ENCODE data around the gene SND1.
"Not testable (repeated sequence)": the region's sequence is repeated elsewhere in the genome, so short reads cannot be mapped to it uniquely, and the experiment has no call there.

Gene SND1

DNA sequence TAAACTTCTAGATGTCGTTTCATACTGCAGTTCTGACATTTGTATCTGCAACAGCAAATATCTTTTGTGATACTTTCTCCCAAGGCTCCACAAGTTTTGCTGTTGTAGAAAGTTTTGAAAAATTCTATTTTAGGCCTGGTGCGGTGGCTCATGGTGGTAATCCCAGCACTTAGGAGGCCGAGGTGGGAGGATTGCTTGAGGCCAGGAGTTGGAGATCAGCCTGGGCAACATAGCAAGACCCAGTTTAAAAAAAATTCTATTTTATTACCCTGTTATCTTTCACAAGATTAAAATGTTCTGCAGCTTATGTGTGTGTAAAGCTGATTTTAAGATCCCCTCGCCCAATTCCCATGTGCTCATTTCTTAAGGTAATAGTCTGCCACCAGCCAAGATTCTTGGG, 1.4 kb downstream of the SND1 start:
- no peak for DNase-seq

DNA sequence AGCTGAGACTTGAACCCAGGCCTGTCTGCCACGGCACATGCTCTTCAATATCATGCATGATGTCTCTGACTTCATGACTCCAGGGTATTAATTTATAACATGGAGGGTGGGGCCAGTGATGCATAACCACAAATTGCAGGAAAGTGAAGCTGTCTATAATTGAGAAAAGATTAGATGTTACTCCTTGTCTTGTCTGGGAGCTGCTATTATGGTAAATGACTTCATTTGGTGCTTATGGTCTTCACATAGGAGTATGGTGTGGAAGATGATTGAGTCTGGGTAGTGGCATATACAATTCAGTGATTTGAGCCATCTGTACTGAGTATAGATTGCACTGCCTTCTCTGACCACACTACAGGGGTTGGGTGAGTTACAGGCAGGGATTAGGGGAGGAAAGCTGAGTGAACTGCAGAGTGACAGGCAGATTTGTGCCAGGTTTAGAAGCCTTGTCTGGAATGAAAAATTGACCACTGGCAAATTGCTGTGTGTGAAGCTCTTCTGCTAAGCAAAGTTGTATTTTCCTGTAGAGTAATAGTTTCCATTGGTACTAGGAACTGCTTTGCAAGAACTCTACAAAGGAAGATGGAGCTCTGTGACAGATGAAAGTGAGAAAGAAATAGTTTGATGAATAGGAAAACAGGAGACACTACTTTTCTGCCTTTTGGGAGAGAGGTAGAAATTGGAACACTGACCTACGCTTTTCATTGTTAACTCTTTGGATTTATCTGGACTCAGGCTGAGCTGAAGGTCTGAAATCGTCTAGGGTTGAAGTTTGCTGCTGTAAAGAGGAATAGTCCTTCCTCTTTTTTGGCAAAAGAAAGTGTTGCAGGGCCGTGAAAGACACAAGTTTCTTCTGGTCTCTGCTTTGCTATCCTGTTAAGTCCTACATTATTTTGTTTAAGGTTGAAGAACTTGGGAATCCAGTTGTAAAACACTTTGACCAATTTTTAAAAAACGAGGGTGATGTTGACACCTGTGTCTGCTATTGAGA, 2.7 kb downstream of the SND1 start:
- DNase-seq, result no peak

DNA sequence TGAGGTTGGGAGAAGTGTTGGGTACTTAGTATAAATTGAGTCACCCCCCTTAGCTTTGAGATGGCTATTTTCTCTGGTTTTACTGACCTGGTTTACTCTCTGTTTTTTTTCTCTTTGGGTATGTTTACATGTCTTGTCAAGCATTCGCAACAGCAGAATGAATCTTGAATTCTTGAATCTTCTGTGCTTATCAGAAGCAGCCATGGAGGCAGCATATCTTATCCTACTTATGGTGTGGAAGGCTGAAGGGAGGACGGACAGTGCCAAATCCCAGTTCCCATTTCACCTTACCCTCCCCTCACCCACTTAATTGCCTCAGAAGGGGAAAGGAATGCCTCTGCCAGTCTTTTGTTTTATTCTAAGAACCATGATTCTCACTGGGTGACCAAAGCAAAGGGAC, 3.7 kb downstream of the SND1 start:
- no peak for DNase-seq

DNA sequence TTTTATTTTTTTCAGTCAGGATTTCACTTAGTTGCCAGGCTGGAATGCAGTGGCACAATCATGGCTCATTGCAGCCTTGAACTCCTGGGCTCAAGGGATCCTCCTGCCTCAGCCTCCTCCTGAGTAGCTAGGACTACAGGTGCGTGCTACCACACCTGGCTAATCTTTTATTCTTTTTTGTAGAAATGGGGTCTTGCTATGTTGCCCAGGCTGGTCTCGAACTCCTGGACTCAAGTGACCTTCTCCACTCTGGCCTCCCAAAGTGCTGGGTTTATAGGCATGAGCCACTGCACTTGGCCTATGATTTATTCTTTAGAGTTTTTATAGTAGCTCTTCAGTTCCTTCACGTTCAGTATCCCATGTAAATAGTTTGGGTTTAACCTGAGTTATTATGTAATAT, 5.5 kb downstream of the SND1 start:
- DNase-seq, result no peak

DNA sequence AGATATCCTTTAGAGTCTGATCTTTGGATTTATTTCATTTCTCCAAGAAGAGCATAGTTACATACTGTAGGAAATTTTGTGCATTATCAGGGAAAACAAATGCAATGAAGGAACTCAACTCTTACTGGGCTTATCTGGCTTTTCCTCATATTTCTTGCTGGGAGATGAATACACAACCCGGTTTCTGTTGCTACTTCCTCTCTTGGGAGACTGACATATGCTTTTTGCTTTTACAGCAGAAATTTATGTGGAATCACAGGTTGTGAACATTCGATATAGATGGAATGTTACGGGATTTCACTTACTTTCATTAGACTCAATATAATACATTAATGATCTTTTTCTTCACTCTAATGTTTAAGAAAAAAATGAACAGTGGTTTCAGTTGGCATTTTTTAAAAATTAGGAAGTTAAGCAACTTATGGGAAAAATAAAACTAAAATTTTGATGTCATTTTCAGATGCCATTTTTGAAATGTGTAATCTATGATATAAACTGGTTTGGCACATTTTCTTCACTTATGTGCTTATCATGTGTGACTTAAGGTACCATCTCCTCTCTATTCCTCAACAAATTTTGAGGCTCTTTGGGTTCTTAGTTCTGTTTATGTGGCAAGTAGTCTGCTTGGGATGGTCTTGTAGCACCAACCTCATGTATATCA, 7.1 kb downstream of the SND1 start:
- DNase-seq, result no peak

DNA sequence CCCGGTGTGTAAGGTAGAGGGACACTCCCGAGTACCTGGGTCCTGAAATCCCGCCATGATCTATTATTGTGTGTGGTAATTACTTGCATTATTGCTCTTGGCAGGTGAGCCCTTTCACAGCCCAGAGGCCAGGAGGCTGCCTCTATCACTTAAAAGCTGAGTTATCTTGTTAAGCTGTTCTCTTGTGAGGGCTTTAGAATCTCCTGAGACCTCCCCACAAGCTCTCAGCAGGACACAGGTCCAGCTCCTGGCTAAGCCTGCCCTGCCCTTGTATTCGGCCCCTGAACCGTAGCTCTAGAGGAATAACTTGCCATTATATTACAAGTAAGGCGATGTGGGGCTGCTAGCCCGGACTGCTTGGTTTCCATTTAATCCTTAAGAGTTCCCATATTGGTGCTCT, 13.9 kb downstream of the SND1 start:
- DNase-seq, result no peak

DNA sequence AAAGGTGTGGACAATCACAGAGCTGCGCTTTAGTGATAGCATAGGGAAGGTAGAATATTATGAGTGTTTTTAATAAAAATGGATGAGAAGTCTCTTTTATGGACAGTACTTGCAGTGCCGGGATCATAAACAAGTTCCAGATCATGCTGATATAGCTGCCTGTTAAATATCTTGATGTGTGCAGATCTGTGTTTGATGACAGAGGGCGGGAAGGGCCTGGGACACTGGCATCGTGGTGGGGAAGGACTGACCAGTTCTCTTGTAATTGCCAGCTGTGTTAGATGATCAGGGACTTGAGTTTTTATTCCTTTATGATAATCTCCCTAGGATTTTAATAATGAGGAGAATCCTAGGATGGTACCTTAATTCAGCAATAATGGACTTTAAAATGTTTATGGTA, 14.6 kb downstream of the SND1 start:
- DNase-seq, result no peak

DNA sequence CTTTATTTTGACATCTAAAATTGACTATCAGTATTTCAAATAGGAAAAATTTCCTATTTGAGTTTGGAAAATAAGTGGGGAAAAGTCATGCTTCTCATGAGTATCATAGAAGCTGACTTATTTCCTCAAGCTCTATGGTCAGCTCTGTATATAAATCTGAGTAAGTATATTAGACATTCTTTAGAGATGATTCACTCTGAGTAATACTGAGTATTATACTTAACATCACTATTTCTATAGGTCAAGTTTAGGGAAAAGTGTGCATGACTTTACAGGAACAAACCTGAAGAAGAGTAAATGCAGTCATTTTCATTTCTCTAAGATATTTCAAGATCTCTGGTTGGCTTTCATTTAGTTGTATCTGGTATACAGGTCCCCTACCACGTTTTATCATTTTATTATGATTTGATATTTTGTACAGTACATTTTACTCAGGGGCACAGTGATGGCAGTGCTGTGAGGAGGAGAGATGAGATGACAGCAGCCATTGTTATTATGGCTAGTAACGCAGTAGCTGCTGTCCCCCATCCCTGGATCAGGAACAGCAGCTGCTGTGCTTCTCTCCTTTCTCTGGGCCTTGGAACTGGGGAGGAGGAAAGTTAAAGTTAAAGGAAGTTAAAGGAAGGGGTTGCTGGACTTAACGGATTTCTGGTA, 15.2 kb downstream of the SND1 start:
- DNase-seq, result no peak

DNA sequence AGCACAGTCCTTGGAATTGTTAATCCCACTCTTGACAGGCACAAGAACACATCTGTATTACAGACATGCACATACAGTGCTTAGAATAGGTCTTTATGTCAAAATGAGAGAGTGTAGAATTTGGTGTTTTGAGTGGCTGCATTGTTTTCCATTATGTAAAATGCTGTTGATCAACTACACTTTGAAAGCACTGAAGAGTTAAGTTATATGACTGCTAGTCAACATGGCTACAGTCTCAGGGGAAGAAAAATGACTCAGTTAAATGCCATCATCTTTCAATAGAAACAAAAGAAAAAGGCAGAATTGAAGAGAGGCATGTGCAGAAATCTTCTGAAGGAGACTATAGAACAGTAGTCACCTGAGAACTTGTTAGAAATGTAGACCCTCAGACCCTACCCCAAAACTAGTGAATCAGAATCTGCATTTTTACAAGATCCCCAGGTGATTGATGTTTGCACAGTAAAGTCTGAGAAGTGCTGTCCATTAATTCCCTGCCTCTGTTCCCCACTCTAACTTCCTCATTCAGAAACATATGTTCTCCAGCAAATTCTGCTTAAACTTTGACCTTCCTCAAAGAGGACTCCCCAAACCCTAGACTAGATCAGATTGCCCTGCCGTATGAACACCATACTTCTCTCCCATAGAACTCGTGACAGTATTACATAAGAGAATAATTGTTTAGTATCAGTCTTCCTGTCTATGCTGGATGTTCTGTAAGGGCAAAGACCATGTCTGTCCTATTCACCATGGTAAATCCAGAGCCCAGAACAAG, 16.0 kb downstream of the SND1 start:
- DNase-seq, result no peak

DNA sequence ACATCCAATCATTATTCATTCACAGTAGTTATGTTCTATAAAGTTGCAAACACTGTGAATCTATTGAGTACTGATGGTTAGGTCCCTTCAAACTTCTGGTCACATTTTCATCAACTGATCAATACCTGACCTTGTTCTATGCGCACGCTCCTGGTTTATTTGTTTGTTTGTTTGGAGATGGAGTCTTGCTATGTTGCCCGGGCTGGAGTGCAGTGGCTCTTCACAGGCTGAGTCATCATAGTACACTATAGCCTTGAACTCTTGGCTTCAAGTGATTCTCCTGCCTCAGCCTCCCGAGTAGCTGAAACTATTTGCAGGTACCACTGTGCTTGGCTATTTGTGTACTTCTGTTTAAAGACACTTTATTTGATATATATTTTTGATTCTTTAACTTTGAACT, 19.3 kb downstream of the SND1 start:
- no peak for DNase-seq

DNA sequence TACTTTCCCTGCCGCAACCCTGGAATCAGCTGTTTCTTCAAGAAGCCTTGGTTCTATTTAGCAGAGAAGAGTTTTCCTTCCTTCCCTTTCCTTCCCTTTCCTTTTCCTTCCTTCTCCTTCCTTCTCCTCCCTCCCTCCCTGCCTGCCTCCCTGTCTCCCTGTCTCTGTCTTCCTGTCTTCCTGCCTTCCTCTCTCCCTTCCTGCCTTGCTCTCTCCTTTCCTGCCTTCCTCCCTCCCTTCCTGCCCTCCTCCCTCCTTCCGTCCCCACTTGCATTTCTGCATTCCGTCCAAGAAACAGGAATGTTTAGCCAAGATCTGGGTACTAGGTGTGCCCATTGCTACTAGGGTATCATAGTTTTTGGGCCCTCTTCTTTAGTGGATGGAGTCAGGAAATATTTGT, 21.9 kb downstream of the SND1 start:
- no peak for DNase-seq

DNA sequence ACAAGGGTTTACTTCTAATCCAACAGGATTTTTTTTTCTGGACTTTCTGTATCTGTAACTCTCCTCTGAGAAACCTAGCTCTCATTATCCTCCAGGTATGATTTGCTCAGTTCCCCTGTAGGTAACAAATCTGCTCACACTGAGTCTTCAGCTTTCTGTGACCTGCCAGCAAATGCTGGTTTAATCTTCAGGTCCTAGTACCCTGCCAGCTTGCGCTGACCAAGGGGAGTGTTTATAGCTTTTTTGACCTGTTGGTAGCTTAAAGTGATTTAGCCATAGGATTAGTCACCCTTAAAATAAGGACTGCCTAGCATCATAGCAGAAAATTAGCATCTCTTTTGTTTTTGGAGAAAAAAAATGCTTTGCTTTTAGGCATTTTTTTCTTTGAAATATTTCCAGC, 22.4 kb downstream of the SND1 start:
- no peak for DNase-seq

DNA sequence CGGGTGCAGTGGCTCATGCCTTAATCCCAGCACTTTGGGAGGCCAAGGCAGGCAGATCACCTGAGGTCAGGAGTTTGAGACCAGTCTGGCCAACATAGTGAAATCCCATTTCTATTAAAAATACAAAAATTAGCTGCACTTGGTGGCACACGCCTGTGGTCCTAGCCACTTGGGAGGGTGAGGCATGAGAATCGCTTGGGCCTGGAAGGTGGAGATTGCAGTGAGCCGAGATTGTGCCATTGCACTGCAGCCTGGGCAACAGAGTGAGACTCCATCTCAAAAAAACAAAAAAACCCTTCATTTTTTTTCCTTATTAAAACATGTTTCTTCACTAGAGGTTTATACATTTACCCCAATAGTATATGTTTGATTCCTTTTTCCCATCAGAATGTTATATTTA, 22.9 kb downstream of the SND1 start:
- DNase-seq, result not testable (repeated sequence)

DNA sequence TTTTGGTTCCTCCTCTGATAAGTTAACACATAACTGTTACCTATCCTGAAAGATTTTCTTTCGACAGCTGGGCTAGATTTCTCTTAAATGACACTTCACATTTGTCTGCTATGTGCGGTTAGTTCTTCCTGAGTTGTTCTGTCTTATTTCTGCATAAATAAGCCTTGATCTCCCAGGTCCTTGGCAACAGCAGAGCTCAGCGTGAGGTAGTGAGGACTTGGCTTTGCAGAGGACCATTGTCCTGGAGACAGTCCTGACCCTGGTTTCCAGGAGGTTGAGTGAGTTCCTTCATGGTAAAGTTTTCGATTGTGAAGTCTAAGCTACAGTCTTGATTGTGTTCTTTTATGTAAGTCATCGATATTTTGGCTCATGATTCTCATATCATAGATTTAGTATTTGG, 23.7 kb downstream of the SND1 start:
- DNase-seq, result no peak

DNA sequence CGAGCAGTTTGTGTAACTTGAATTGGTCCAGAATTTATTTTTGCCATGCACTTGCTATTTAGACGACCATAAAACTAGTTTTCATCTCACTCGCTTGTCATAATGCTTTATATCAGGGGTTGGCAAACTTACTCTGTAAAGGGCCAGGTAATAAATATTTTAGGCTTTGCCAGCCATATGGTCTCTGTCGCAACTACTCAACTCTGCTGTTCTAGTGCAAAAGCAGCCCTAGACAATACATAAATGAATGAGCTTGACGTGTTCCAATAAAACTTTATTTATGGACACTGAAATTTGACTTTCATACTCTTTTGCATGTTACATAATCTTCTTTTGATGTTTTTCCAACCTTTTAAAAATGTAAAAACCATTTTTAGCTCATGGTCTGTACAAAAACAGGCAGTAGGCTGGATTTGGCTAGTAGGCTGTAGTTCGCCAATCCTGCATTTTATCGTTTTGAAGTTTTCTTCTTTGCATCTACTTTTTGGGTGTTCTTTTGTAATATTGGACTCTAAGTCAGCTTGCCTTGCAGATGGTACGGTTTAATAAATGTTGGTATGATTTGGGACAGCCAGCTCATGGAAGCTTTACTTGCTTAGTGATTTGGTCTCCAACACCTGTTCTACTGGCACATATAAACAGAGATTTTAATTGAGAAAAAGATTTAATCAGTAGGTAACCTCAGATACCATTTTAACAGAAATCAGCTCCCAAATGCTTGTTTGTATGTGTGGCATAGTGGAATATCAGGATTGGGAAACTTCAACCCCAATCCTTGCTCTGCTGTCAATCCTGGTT, 25.6 kb downstream of the SND1 start:
- DNase-seq, result no peak

DNA sequence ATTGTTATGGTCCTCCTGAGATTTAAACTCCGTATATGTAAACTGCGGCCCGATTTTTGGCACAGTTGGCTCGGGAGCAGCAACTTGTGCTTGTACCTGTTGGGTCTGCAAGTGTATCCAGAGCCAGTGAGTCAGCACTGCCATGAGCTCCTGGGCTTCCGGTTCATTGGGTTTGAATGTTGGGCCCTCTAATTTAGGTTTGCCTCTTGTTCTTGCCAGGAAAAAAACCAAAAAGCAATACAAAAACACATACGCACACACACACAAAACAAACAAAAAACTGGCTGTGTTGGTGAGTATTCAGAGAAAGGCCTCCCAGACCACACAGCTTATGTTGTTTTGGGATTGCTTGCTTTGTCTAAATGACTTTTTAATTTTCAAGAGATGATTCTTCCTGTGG, 26.3 kb downstream of the SND1 start:
- DNase-seq, result no peak

DNA sequence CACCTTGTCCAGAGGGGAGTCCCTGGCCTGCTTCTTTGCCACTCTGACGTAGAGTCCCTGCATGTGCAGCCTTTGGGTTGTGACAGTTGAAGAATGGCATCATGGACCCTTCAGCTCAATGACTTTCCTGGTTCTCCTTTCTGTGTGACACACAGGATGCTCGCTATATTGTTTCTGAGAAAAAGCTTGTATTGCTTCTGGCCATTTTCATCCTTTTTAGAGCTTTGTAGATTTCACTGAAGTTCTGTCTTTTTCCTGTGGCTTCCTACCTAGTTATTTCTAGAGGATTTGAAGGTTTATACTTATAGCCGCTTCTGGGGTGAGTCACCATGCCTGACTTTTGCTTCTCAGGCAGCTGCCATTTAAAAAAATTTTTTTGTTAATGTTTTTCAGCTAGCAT, 27.0 kb downstream of the SND1 start:
- DNase-seq, result no peak

DNA sequence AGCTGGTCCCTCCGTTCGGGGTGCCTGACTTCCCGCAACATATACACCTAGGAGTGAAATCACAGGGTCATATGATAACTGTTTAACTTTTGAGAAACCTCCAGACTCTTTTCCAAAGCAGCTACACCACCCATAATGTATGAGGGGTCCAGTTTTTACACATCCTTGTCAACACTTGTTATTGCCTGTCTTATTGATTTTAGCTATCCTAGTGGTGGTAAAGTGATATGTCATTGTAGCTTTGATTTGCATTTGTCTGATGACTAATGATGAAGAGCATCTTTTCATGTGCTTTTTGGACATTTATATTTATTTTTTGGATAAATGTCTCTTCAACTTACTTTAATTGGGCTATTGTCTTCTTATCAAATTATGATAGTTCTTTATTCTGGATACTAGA, 29.0 kb downstream of the SND1 start:
- DNase-seq, result no peak

DNA sequence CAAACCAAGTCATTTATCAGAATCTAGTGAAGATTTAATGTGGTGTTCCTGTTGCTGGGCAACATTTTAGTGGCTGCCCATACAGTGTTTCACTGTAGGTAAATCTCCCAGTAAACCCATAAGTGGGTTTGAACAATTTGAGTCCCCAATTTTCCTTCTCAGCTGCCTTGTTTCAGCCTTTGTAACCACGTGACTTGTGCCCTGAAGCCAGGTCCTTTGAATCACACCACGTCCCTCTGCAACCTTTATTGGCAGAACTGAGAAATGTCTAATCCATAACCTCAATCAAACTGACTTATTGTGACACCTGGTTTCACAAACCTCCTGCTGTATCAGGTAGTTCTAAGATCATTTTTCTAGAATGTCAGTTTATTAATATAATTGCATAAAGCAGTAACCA, 30.1 kb downstream of the SND1 start:
- no peak for DNase-seq

DNA sequence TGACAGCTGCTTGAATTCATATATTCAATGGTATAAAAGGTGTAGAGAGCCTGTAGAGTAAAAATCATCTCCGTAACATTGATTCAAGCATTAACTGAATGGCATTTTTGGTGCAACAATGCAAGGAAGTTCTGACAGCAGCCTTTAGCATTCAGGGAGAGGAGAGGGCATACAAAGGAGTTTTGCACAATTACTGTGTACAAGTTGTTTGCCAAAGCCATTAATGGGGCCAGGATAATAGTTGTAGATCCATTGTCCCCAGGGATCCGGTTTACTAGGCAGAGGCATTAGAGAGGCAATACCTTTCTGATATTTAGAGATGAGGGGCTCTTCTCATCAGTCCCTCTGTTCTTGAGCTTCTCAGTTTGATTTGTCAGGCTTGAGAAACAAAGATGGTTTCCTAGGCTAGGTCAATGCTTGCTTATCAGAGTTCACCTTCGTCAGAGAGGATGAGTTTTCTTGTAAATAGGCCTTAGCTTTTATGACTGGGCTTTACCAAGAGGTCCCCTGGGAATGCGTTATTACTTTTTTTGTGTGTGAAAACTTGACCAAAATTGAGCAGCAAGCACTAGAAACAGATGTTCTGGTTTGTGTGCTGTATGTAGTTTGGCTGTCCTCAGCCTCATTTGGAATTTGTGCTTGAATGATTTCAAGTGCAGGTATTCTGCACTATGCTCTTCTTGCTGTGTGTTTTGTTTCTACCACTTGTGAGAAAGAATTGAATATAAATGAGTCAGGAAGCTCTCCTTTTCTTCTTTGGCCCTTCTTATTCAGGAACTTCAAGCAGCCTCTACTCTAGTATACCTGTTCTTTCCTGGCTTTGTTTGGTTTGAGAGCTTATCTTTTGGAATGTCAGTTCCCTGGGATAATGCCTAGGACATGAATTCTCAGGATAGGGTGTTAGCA, 32.0 kb downstream of the SND1 start:
- DNase-seq, result no peak

DNA sequence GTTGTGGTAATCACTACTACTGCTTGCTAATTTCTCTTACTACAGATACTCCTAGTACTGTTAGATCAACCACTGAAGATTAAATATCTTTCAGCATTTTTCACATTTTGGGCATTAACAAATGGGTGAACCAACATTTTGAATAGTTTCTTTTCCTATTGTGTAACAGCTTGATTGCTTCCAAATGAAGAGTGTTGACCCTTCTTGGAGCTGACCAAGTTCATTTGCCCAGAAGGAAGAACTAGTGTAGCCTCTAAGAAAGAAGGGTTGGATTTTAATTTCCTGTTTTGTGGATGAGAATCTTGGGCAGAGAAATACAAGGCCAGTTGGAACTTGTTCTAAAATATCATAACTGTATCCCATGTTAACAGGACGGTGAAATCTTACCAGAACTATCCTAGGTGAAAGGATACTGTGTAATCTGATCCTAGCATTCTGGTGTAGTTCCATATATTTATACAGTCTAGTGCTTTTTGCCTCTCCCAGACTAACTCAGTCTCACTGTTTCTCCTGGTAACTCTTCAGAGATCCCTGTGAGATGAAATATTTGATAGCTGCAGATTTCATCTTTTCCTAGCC, 37.3 kb downstream of the SND1 start:
- no peak for DNase-seq

All from NCI-H1092 (cell line).